GM12865 (cell line): ENCODE data around the gene NEIL3.
A peak's percentile ranks its signal among the peaks of the same experiment; 100 is the strongest.
"Not testable (repeated sequence)": the region's sequence is repeated elsewhere in the genome, so short reads cannot be mapped to it uniquely, and the experiment has no call there.

ENCODE experiments used
- DNase-seq: peaks from one replicate; pipeline ENCODE4 v3.0.0; 2010; ENCODE audit warnings: low read depth
- H3K4me3 ChIP-seq: 2 replicates; pipeline ENCODE4 v1.5.1; 2011; ENCODE audit warnings: mild to moderate bottlenecking, low read depth, low read length, control low read depth
- CTCF ChIP-seq: IDR thresholded peaks from 2 replicates; pipeline ENCODE4 v1.5.1; 2011; ENCODE audit warnings: low read length, control low read depth, low read depth, inconsistent platforms; ENCODE audit not compliant: insufficient read depth; ENCODE audit errors: missing control alignments

Gene NEIL3

GRCh38 chr4:177297785-177298391 is 11.8 kb upstream of the NEIL3 start:
- DNase-seq = no peak
- no peak overlapping the region for H3K4me3 ChIP-seq
- no peak for TF ChIP-seq CTCF

- no peak overlapping the region for H3K4me3 ChIP-seq
- no peak for DNase-seq
Observed at GRCh38 chr4:177301126-177301639, 8.5 kb upstream of the NEIL3 start.

GRCh38 chr4:177302371-177303100 is 7.1 kb upstream of the NEIL3 start:
- DNase-seq = no peak
- no peak overlapping the region for H3K4me3 ChIP-seq
- no peak for TF ChIP-seq CTCF

More at GRCh38 chr4:177301126-177301639, 8.5 kb upstream of the NEIL3 start:
- TF ChIP-seq CTCF = no peak

GRCh38 chr4:177304094-177304493 is 5.6 kb upstream of the NEIL3 start:
- no peak overlapping the region for H3K4me3 ChIP-seq
- DNase-seq = no peak
- no peak for TF ChIP-seq CTCF

- DNase-seq = not testable (repeated sequence)
Observed at GRCh38 chr4:177304864-177305263, 4.8 kb upstream of the NEIL3 start.

GRCh38 chr4:177308125-177308524 is 1.5 kb upstream of the NEIL3 start:
- no peak for TF ChIP-seq CTCF
- H3K4me3 ChIP-seq = no peak overlapping the region
- no peak for DNase-seq

More at GRCh38 chr4:177304864-177305263, 4.8 kb upstream of the NEIL3 start:
- not testable (repeated sequence) for H3K4me3 ChIP-seq

GRCh38 chr4:177308847-177309521 is 690 bp upstream of the NEIL3 start:
- DNase-seq = no peak
- TF ChIP-seq CTCF = no peak
- peak overlapping the region; percentile 67 for H3K4me3 ChIP-seq
